Mesodermal cell (in vitro differentiated cells): ENCODE measurements around the gene FAM168A.

Source experiments
- H3K27ac ChIP-seq: 2 replicates; pipeline ENCODE4 v1.7.0; 2013; ENCODE audit warnings: mild to moderate bottlenecking, low read depth, low read length, moderate library complexity; ENCODE audit not compliant: severe bottlenecking
- H3K36me3 ChIP-seq: 2 replicates; pipeline ENCODE4 v1.7.1; 2013; ENCODE audit warnings: mild to moderate bottlenecking, low read length, moderate library complexity; ENCODE audit not compliant: control insufficient read depth, insufficient read depth
- H3K4me1 ChIP-seq: one replicate; pipeline ENCODE4 v1.7.1; 2013; ENCODE audit warnings: mild to moderate bottlenecking, low read length; ENCODE audit not compliant: insufficient read depth, control insufficient read depth, poor library complexity, severe bottlenecking
- H3K4me3 ChIP-seq: 2 replicates; pipeline ENCODE4 v1.7.0; 2013; ENCODE audit warnings: low read length, control low read depth, mild to moderate bottlenecking; ENCODE audit not compliant: insufficient read depth, poor library complexity, severe bottlenecking; ENCODE audit errors: extremely low read depth
- H3K9me3 ChIP-seq: 2 replicates; pipeline ENCODE4 v1.7.1; 2013; ENCODE audit warnings: mild to moderate bottlenecking, low read length, moderate library complexity; ENCODE audit not compliant: control insufficient read depth
- WGBS, 2 experiments: methylation state at CpG; one replicate each; pipeline ENCODE4 v1.1.5; 2013; ENCODE audit warnings: missing lambda C conversion rate in 2 of 2; ENCODE audit not compliant: insufficient coverage in 2 of 2; 5-methylcytosine and 5-hydroxymethylcytosine counted together

Gene FAM168A

DNA sequence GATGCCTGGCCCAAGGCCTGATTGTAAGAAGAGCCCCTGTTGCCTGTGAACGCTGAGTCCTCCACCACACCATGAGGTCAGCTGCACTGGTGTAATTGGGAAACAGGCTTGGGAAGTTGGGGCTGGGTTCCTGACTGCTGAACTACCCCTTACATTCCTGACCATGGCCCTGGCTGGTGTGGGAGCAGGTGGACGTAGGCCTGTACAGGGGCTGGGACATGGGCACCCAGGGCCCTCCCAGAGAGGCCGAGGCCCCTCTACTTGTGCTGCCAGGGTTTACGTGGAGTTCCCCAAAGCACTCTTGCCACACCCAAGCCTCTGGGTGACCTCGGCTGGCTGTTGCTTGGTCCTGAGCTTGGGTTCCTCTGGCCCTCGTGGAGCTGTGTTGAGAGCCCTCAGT lies 216.3 kb downstream of the FAM168A start:
- WGBS, 2 experiments = 95 to 98% methylated on average over 6 of the region's 6 CpGs
- Histone ChIP-seq H3K9me3 (no peaks in the 10 kb centered on the region), H3K4me1 (peaks cover 34% of the 10 kb centered on the region), H3K4me3 (no peak overlapping the region), H3K27ac (no peak overlapping the region), H3K36me3 (peaks cover 3% of the 10 kb centered on the region)

DNA sequence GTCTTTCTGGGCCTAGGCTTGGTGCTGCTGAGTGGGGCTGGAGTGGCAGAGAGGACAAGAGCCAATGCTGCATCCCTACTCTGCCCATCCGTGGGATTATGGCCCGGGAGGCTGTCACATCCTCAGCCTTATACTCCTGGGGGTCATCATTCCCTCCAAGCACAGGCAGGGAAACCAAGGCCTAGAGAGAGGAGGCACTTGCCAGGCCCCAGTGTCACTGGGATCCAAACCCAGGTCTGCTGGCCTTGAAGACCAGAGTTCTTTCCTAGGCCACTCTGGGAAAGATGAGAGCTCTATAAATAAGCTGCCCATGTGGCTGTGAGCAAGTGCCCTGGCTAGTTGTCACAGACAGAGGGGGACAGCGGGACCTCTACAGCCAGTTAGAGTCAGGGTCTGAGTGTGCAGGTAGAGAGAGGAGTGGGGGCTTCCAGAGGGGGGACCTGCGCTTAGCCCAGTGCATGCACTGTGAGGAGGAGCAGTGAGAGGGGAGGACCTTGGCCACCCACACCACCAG lies 217.0 kb downstream of the FAM168A start:
- H3K36me3 ChIP-seq = peaks cover 3% of the 10 kb centered on the region
- WGBS, 2 experiments = 84 to 88% methylated on average over 3 of the region's 4 CpGs
- no peaks in the 10 kb centered on the region for H3K9me3 ChIP-seq
- no peak overlapping the region for H3K4me3 ChIP-seq
- H3K27ac ChIP-seq = no peak overlapping the region
- peaks cover 28% of the 10 kb centered on the region for H3K4me1 ChIP-seq

DNA sequence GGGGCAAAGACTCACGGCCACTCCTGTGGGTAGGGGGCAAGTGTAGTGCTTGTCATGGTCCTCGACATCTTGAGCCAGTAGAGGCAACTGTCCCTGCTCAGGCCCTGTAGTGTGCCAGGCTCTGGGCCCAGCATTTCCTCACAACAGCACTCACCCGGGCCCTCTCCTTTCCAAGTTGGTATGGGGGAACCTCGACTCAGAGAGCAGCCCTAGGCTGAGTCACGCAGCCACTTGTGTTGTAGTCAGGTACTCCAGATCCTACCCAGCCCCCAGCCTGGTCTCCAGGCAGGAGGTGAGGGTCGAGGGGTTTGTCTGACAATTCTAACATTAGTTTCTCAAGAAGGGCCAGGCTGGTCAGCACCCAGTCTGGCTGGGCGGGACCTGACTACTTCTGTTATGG lies 217.6 kb downstream of the FAM168A start:
- Histone ChIP-seq H3K36me3 (peaks cover 3% of the 10 kb centered on the region), H3K9me3 (no peaks in the 10 kb centered on the region), H3K4me3 (no peak overlapping the region), H3K27ac (no peak overlapping the region), H3K4me1 (peaks cover 25% of the 10 kb centered on the region)
- WGBS, 2 experiments = 86 to 100% methylated on average over 3 to 5 of the region's 7 CpGs

DNA sequence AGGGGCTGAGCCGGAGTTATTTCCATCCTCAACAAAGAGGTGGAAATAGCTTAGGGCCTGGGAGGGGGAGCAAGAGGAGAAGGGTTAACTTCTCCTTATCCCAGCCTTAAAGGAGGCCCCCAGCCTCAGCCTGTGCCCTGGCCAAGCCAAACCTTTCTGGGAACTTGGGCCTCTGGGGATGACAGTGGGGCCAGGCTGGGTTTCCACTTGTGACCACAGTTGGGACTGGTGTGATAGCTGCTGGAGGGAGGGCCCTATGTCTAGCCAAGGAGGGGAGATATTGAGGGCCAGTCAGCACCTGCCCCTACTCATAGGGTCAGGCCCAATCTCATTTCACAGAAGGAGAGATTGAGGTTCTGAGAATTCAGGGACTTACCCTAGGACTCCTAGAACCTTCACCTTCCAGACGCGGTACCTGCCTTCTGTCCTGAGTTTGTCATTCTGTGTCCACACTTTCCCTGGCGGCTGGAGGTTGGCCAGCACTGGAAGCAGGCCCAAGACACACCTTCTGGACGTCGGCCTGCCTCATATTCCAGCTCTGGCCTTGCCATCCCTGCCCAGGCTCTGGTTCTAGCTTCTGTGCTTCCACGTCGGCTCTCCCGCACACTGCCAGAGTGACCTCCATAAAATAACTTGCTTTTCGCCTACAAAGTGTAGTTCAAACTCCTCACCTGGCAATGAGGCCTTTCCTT lies 218.6 kb downstream of the FAM168A start:
- H3K9me3 ChIP-seq = no peaks in the 10 kb centered on the region
- H3K27ac ChIP-seq = no peak overlapping the region
- H3K4me1 ChIP-seq = peaks cover 19% of the 10 kb centered on the region
- 92 to 95% methylated on average over 7 to 10 of the region's 10 CpGs for WGBS, 2 experiments
- H3K36me3 ChIP-seq = no peaks in the 10 kb centered on the region
- H3K4me3 ChIP-seq = no peak overlapping the region

DNA sequence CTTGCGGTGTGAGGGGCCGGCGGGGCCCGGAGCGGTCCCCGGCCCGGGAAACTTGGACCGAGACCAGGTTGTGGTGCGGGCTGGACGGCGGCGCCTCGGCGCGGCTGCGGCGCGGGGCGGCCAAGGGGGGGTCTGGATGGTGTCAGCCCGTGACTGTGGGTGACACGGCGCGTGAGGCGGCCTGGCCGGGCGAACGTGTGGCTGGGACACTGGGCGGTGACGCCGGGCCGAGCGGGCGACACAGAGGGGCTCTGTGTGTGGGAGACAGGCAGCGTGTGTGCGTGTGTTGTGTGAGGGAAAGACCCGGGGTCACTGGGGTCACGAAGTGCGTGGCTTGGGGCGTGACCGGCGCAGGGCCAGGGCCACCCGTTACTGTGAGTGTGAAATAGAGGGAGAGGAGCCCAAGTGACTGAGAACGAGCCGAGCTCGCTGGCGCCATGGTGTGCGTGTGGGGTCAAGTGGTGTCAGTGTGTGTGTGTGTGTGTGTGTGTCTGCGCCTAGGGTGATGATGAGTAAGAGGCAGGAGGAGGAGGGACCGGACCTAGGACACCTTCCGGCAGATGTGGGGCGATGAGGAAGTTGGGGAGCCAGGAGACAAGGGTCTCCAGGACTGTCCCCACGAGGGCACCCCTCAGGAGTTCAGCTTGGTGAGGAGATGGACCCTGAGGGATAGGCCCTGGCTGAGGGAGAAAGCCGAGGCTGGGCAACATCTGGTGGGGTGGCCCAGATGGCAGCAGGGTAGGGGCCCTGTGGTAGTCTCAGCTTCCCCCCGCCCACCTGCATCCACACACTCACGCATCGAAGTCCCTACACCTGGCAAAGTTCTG lies 220.9 kb downstream of the FAM168A start:
- Histone ChIP-seq H3K4me3 (peak overlapping the region; percentile 70), H3K9me3 (no peaks in the 10 kb centered on the region), H3K4me1 (peaks cover 21% of the 10 kb centered on the region), H3K27ac (peak overlapping the region; percentile 67), H3K36me3 (no peaks in the 10 kb centered on the region)
- 7 to 8% methylated on average over 31 to 44 of the region's 56 CpGs for WGBS, 2 experiments

DNA sequence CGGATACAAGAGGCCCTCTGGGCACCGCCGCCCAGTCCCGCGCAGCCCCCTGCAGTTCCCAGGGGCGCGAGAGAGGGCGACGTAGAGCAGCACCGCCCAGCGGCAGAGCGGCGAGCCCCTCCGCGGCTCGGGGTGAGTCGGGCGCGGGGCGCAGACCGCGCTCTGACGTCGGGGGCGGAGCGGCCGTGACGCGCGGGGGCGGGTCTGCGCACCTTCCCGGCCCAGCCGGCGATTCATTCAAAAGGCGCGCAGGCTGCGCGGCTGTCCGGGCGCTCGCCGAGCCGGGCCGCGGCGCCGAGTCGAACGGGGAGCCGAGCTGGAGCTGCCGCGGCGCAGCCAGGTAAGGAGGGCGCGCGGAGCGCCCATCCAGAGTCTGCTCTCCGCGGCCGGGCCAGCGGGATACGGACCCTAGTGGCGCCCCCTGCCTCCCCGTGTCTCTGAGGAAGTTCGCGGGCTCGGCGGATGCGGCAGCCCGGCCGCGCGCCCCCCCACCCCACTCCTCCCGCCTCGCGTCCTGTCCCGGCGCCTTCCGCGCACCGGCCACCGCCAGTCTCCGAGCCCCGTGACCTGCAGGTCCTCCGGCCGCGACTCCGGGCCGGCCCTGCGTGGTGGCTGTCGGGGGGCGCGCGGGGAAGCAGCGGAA lies 221.6 kb downstream of the FAM168A start, which contains the start of gene RELT:
RELT (plus strand) TSS at position 240 of the 643 bp plus-strand sequence. CDS start 12,738 bp downstream, outside the sequence.
- Histone ChIP-seq H3K36me3 (no peaks in the 10 kb centered on the region), H3K27ac (peak within 1 kb of the TSS; percentile 67), H3K9me3 (no peaks in the 10 kb centered on the region), H3K4me1 (peaks cover 23% of the 10 kb centered on the region), H3K4me3 (peak within 1 kb of the TSS; percentile 70)
- WGBS, 2 experiments = 1% methylated on average over 60 to 74 of the region's 96 CpGs

DNA sequence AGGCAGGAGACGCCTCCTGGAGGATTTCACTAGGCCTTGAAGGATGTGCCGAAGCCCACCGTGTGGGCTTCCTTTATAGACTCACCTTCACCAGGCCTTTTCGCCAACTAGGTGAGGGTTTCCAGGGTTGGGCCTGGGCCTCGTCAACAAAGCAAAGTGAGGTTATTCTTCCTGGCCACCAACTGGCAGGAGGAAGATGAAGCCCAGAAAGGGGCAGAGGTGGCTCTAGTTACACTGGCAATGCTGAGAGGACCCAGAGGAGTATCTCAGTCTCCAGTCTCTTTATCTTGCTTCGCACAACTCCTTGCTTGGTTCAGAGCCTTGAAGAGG lies 222.1 kb downstream of the FAM168A start:
- H3K4me3 ChIP-seq = no peak overlapping the region
- H3K9me3 ChIP-seq = no peaks in the 10 kb centered on the region
- no peaks in the 10 kb centered on the region for H3K36me3 ChIP-seq
- peaks cover 23% of the 10 kb centered on the region for H3K4me1 ChIP-seq
- WGBS, 2 experiments = 64 to 71% methylated on average over 3 to 4 of the region's 6 CpGs
- H3K27ac ChIP-seq = peak overlapping the region; percentile 13

DNA sequence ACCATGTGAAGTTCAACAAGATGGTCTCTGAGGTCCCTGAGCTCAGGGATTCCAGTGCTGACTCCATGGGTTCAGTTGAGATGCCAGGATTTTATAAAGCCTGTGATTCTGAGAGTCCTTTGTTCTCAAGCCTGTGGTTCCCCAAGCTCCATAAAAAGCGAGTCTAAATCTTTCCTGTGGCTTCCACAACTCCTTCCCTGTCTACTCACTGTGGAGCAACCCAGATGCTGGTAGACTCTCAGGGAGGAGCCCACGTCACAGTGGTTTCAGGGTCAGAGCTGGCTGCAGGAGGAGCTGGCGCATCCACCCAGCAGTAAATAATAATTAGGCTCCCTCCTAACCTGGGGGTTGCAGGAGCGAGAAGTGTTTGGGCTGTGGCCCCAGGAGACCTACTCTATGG lies 223.8 kb downstream of the FAM168A start:
- Histone ChIP-seq H3K27ac (no peak overlapping the region), H3K36me3 (no peaks in the 10 kb centered on the region), H3K4me3 (no peak overlapping the region), H3K4me1 (peaks cover 21% of the 10 kb centered on the region), H3K9me3 (no peaks in the 10 kb centered on the region)
- 89 to 100% methylated on average over 2 to 3 of the region's 4 CpGs for WGBS, 2 experiments

DNA sequence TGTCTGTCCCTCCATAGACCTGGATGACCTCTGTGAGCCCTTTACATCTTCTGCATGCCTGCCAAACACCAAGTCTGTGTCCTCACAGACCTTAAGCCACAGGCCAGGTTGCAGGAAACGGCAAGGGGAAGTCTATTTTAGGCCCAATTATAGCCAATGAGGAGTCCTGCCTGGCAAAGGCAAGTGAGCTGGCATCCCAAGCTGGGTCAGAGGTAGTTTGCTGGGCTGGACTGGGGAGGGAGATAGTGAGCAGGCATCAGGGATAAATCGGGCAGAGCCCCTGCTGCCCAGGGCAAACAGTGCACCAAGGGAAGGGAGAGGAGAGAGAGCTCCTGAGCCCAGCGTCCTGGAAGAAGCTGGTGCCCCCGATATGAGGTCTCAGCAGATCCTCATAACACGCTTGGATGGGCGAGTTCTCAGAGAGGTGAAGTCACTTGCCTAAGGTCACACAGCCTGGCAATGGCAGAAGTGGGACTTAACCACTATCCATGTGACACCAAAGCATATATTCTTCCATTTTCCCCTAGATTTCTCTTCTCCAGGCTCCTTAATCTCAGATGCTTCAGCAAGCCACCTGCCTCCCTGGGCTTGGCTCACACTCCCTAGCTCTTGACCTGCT lies 225.4 kb downstream of the FAM168A start:
- Histone ChIP-seq H3K27ac (no peak overlapping the region), H3K4me1 (peaks cover 12% of the 10 kb centered on the region), H3K36me3 (peaks cover 16% of the 10 kb centered on the region), H3K4me3 (no peak overlapping the region), H3K9me3 (no peaks in the 10 kb centered on the region)
- WGBS, 2 experiments = 62 to 65% methylated on average over 5 to 6 of the region's 6 CpGs

DNA sequence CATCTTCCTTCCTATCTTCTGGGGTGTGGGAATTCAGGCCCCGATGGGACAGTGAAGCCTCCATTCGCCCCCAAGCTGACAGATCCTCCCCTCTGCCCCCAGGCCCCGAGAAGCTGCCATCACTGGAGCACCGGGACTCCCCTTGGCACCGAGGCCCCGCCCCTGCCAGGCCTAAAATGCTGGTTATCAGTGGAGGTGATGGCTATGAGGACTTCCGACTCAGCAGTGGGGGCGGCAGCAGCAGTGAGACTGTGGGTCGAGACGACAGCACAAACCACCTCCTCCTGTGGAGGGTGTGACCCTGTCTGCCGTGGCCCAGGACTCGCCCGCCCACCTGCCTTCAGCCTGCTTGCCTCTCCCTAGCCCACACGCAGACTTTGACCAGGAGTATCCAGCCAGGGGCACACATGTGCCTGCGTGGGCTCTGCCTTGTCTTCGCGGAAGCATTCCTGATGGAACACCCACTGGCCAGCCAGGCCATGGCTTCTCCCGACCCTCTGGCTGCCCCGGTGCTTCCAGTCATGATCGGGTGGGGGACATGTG lies 230.4 kb downstream of the FAM168A start:
- Histone ChIP-seq H3K4me1 (peaks cover 4% of the 10 kb centered on the region), H3K27ac (no peak overlapping the region), H3K9me3 (no peaks in the 10 kb centered on the region), H3K36me3 (peaks cover 64% of the 10 kb centered on the region), H3K4me3 (no peak overlapping the region)
- WGBS, 2 experiments = 88 to 97% methylated on average over 14 to 16 of the region's 20 CpGs
